ENCODE data around the gene SYPL1.

- no peak for TF ChIP-seq CTCF (IDR thresholded peaks at IDR 0.05)
- no peak for TF ChIP-seq EZH2 (IDR thresholded peaks at IDR 0.05)
- no peak for TF ChIP-seq EZH2phosphoT487 (IDR thresholded peaks at IDR 0.05)
These were observed 426 bp downstream of the SYPL1 start for GRCh38 chr7:106111655-106112117.
